Activated naive CD4-positive, alpha-beta T cell treated with anti-CD3 and anti-CD28 coated beads, Interleukin-2, amount 10 ng/mL, durations not matched to agents 7 days and 5 days (primary cell): Measurements from ENCODE around the gene GNPTAB.
A peak's percentile ranks its signal among the peaks of the same experiment; 100 is the strongest.
"Not testable (repeated sequence)": the region's sequence is repeated elsewhere in the genome, so short reads cannot be mapped to it uniquely, and the experiment has no call there.

ENCODE experiments used
- CTCF ChIA-PET: fragments of 350-600 bp; sonication (Branson Sonifier 250); formaldehyde crosslinking; loops from one replicate; lab custom pipeline; 2021; ENCODE audit warnings: antibody characterized with exemption; lab: Charles Lee
- DNase-seq: peaks from one replicate; pipeline ENCODE4 v3.0.0-alpha.2; 2020
- H3K27ac Mint-ChIP-seq: one replicate; pipeline ENCODE4 v1.8.0; 2021; ENCODE audit warnings: mild to moderate bottlenecking, moderate library complexity, mixed read lengths
- H3K27me3 Mint-ChIP-seq: one replicate; pipeline ENCODE4 v1.8.0; 2021; ENCODE audit warnings: mild to moderate bottlenecking, mixed read lengths
- H3K36me3 Mint-ChIP-seq: one replicate; pipeline ENCODE4 v1.8.0; 2021; ENCODE audit warnings: mixed read lengths
- H3K4me1 Mint-ChIP-seq: one replicate; pipeline ENCODE4 v1.8.0; 2021; ENCODE audit warnings: mixed read lengths
- H3K4me3 Mint-ChIP-seq: one replicate; pipeline ENCODE4 v1.8.0; 2021; ENCODE audit warnings: mild to moderate bottlenecking, moderate library complexity, mixed read lengths
- H3K9me3 Mint-ChIP-seq: one replicate; pipeline ENCODE4 v1.8.0; 2021; ENCODE audit warnings: mixed read lengths

The GNPTAB gene

GRCh38 chr12:101838628-101839323 is 8.0 kb upstream of the GNPTAB start:
- Mint-ChIP-seq H3K4me1 (peaks cover 19% of the 10 kb centered on the region), H3K27me3 (peaks cover 11% of the 10 kb centered on the region), H3K4me3 (no peak overlapping the region), H3K27ac (peak overlapping the region; percentile 45), H3K9me3 (no peaks in the 10 kb centered on the region), H3K36me3 (no peaks in the 10 kb centered on the region)
- DNase-seq, result peak; percentile 28
- CTCF ChIA-PET, result interaction anchor here (0.6 to 5.2 kb wide), 15 partner anchors 8 to 978 kb away, joined by 3 to 75 read pairs (median 5); partner anchors contain the start of gene GNPTAB

DNA sequence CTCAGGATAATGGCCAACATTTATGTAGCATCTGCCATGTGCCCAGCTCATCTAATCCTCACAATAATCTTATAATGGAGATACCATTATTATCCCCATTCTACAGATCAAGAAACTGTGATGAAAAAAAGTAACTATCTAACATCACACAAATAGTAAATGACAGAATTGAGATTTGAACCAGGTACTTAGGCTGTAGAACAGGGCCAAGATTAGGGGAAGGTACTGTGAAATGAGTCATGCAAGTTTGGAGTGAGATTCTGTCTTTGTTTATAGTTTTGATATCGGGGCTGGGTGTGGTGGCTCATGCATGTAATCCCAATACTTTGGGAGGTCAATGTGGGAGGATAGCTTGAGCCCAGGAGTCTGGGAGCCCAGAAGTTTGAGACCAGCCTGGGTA is 1.3 kb upstream of the GNPTAB start:
- Mint-ChIP-seq H3K36me3 (peaks cover 14% of the 10 kb centered on the region), H3K27ac (no peak overlapping the region), H3K4me1 (peaks cover 38% of the 10 kb centered on the region), H3K9me3 (no peaks in the 10 kb centered on the region), H3K4me3 (no peak overlapping the region), H3K27me3 (no peaks in the 10 kb centered on the region)
- no peak for DNase-seq
- CTCF ChIA-PET, result interaction anchor here (1.2 to 13.6 kb wide), 6 partner anchors 8 to 417 kb away, joined by 3 to 151 read pairs (median 18); no protein-coding TSS in a partner anchor

- H3K4me1 Mint-ChIP-seq, result peaks cover 57% of the 10 kb centered on the region
- CTCF ChIA-PET, result interaction anchor here (1.0 to 13.6 kb wide), 14 partner anchors 7 to 415 kb away, joined by 3 to 151 read pairs (median 9); no protein-coding TSS in a partner anchor
- no peaks in the 10 kb centered on the region for H3K9me3 Mint-ChIP-seq
These were observed 956 bp downstream of the GNPTAB start for GRCh38 chr12:101829639-101830366.

GRCh38 chr12:101828463-101829196 is 2.1 kb downstream of the GNPTAB start:
- CTCF ChIA-PET, result interaction anchor here (0.9 to 13.6 kb wide), 8 partner anchors 13 to 131 kb away, joined by 3 to 151 read pairs (median 6); partner anchors contain the start of gene CHPT1

More at GRCh38 chr12:101829639-101830366, 956 bp downstream of the GNPTAB start:
- Mint-ChIP-seq H3K36me3 (peaks cover 17% of the 10 kb centered on the region), H3K27me3 (no peaks in the 10 kb centered on the region), H3K27ac (peak overlapping the region; percentile 93), H3K4me3 (peak overlapping the region; percentile 100)
- DNase-seq, result no peak

DNA sequence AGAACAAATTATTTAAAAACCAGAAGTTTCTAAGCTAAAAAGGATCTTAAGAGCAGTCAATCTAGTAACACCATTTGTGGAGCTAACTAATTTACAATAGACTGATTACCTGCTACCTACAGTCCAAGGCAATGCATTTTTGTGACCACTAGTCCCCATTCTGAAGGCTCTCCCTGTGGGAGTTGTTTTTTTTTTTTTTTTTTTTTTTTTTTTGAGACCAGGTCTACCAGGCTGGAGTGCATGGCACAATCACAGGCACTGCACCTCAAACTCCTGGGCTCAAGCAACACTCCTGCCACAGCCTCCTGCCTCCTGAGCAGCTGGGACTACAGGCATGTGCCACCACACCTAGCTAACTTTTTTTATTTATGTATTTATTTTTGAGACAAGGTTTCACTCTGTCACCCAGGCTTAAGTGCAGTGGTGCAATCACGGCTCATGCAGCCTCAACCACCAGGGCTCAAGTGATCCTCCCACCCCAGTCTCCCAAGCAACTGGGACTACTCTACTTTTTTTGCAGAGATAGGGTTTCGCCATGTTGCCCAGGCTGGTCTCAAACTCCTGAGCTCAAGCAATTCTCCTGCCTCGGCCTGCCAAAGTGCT is 3.9 kb downstream of the GNPTAB start:
- Mint-ChIP-seq H3K9me3 (no peaks in the 10 kb centered on the region), H3K4me3 (no peak overlapping the region), H3K27me3 (no peaks in the 10 kb centered on the region), H3K4me1 (peaks cover 83% of the 10 kb centered on the region), H3K36me3 (peaks cover 20% of the 10 kb centered on the region), H3K27ac (no peak overlapping the region)
- CTCF ChIA-PET, result interaction anchor here (1.1 to 13.6 kb wide), 4 partner anchors 33 to 56 kb away, joined by 3 to 151 read pairs (median 35); no protein-coding TSS in a partner anchor
- no peak for DNase-seq

More at GRCh38 chr12:101828463-101829196, 2.1 kb downstream of the GNPTAB start:
- H3K4me3 Mint-ChIP-seq, result peak overlapping the region; percentile 100
- H3K9me3 Mint-ChIP-seq, result no peaks in the 10 kb centered on the region
- peaks cover 68% of the 10 kb centered on the region for H3K4me1 Mint-ChIP-seq
- peaks cover 17% of the 10 kb centered on the region for H3K36me3 Mint-ChIP-seq
- DNase-seq, result no peak
- no peaks in the 10 kb centered on the region for H3K27me3 Mint-ChIP-seq
- H3K27ac Mint-ChIP-seq, result peak overlapping the region; percentile 58

- Mint-ChIP-seq H3K4me3 (no peak overlapping the region), H3K27ac (peak overlapping the region; percentile 67), H3K4me1 (peaks cover 89% of the 10 kb centered on the region), H3K36me3 (peaks cover 33% of the 10 kb centered on the region), H3K9me3 (no peaks in the 10 kb centered on the region), H3K27me3 (no peaks in the 10 kb centered on the region)
- DNase-seq, result no peak
- CTCF ChIA-PET, result interaction anchor here (1.8 to 13.6 kb wide), 3 partner anchors 15 to 54 kb away, joined by 11 to 151 read pairs (median 25); no protein-coding TSS in a partner anchor
These were observed 5.9 kb downstream of the GNPTAB start for GRCh38 chr12:101824831-101825230.

DNA sequence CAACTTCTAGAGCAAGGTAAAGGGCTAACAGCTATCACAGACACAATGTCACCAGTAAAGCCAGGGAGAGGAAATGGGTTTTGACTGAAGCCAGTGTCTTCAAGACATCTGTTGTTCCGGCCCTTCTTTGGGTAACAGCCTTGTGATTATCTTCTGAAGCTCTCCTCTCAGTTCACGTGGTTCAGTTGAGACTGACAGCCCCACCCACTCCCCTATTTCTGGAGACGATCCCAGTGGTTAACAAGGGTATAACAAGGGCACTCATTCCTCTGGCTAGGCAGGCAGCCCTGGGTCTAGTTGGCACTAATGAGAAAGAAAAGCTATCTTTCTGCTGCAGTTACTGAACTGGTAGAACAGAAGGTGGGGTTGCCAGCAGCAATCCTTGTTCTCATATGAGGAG is 6.9 kb downstream of the GNPTAB start:
- DNase-seq, result peak; percentile 84
- H3K27ac Mint-ChIP-seq, result peak overlapping the region; percentile 86
- H3K27me3 Mint-ChIP-seq, result no peaks in the 10 kb centered on the region
- CTCF ChIA-PET, result interaction anchor here (0.5 to 13.6 kb wide), 9 partner anchors 15 to 85 kb away, joined by 3 to 151 read pairs (median 5); partner anchors contain the start of gene SYCP3
- peak overlapping the region; percentile 22 for H3K4me3 Mint-ChIP-seq
- peaks cover 87% of the 10 kb centered on the region for H3K4me1 Mint-ChIP-seq
- H3K9me3 Mint-ChIP-seq, result peaks cover 6% of the 10 kb centered on the region
- peaks cover 38% of the 10 kb centered on the region for H3K36me3 Mint-ChIP-seq

GRCh38 chr12:101823039-101823438 is 7.7 kb downstream of the GNPTAB start:
- Mint-ChIP-seq H3K27ac (peak overlapping the region; percentile 86), H3K4me3 (no peak overlapping the region), H3K4me1 (peaks cover 78% of the 10 kb centered on the region), H3K36me3 (peaks cover 35% of the 10 kb centered on the region), H3K27me3 (no peaks in the 10 kb centered on the region), H3K9me3 (peaks cover 7% of the 10 kb centered on the region)
- CTCF ChIA-PET, result interaction anchor here (0.6 to 13.6 kb wide), 5 partner anchors 8 to 141 kb away, joined by 3 to 151 read pairs (median 5); partner anchors contain the start of gene GNPTAB
- DNase-seq, result no peak

DNA sequence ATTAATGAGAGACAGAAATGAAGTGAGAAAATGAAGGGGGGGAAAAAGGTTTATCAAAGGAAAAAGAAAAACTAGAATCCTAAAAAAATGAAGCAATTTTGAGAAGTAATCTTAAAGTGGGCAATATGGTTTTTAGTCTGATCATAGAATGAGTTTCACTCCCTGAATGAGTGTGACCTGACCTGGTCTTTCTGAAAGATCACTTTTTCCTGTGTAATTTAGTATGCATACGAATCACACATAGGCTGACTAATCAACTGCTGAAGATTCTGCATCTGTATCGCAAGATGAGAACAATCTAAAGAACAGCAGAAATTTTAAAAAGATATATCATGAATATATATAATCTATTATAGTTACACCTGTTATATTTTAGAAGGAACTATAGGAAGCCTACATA is 11.3 kb downstream of the GNPTAB start:
- no peak for DNase-seq
- Mint-ChIP-seq H3K9me3 (peaks cover 10% of the 10 kb centered on the region), H3K4me3 (no peak overlapping the region), H3K36me3 (peaks cover 29% of the 10 kb centered on the region), H3K27me3 (no peaks in the 10 kb centered on the region), H3K27ac (no peak overlapping the region), H3K4me1 (peaks cover 52% of the 10 kb centered on the region)
- CTCF ChIA-PET, result interaction anchor here (0.9 to 2.3 kb wide), 2 partner anchors 11 to 27 kb away, joined by 3 to 9 read pairs; partner anchors contain the start of gene GNPTAB

DNA sequence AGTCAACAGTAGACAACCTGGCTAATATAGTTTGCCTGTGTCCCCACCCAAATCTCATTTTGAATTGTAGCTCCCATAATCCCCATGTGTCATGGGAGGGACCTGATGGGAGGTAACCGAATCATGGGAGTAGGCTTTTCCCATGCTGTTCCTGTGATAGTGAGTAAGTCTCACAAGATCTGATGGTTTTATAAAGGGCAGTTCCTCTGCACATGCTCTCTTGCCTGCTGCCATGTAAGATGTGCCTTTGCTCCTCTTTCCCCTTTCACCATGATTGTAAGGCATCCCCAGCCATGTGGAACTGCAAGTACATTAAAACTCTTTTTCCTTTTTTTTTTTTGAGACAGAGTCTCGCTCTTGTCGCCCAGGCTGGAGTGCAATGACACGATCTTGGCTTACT is 12.1 kb downstream of the GNPTAB start:
- Mint-ChIP-seq H3K36me3 (peaks cover 29% of the 10 kb centered on the region), H3K9me3 (peaks cover 10% of the 10 kb centered on the region), H3K4me1 (peaks cover 44% of the 10 kb centered on the region)
- CTCF ChIA-PET, result interaction anchor here (1.2 kb wide), 1 partner anchor 13 kb away, joined by 3 read pairs; no protein-coding TSS in a partner anchor
- H3K4me3 Mint-ChIP-seq, DNase-seq, H3K27ac Mint-ChIP-seq, H3K27me3 Mint-ChIP-seq: not testable (repeated sequence)

DNA sequence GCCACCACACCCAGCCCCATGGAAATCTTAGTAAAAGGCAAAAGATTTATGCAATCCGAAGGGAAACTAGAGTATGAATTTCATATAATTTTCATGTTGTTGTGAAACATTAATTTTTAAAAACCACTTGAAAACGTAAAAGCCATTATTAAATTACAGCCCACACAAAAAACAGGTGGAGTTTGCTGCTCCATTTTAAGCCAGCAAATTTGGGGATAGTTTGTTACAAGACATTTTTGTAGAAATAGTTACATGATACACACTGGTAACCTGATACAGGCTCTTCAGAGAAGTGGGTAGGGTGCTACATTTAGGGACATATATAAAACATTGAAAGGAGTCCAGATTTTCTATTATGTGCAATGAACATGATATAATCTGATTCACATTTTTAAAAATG is 17.6 kb downstream of the GNPTAB start:
- no peaks in the 10 kb centered on the region for H3K27me3 Mint-ChIP-seq
- no peak overlapping the region for H3K4me3 Mint-ChIP-seq
- peaks cover 4% of the 10 kb centered on the region for H3K9me3 Mint-ChIP-seq
- peaks cover 21% of the 10 kb centered on the region for H3K4me1 Mint-ChIP-seq
- DNase-seq, result no peak
- no peak overlapping the region for H3K27ac Mint-ChIP-seq
- CTCF ChIA-PET, result no interaction called here
- peaks cover 18% of the 10 kb centered on the region for H3K36me3 Mint-ChIP-seq

DNA sequence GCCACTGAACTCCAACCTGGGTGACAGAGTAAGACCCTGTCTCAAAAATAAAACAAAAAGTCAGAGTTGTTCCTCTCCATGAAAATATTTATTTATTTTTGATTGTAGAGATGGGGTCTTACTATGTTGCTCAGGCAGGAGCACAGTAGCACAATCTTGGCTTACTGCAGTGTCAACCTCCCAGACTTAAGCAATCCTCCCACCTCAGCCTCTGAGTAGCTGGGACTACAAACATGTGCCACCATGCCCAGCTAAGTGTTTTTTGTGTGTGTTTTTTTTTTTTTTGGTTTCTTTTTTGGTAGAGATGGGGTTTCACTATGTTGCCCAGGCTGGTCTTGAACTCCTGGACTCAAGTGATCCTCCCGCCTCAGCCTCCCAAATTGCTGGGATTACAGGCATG is 18.0 kb downstream of the GNPTAB start:
- Mint-ChIP-seq H3K36me3 (peaks cover 22% of the 10 kb centered on the region), H3K4me1 (peaks cover 21% of the 10 kb centered on the region)
- DNase-seq, H3K27ac Mint-ChIP-seq, H3K9me3 Mint-ChIP-seq, CTCF ChIA-PET, H3K27me3 Mint-ChIP-seq, H3K4me3 Mint-ChIP-seq: not testable (repeated sequence)

DNA sequence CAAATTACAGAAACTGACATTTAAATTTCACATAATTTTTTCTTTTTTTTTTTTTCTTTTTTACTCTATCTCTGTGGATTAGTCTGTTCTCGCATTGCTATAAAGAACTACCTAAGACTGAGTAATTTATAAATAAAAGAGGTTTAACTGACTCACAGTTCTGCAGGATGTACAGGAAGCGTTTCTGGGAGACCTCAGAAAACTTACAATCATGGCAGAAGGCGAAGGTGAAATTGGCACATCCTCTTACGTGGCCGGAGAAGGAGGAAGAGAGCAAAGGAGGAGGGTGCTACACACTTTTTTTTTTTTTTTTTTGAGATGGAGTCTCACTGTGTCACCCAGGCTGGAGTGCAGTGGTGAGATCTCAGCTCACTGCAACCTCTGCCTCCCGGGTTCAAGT is 19.4 kb downstream of the GNPTAB start:
- H3K27ac Mint-ChIP-seq, DNase-seq, H3K4me3 Mint-ChIP-seq, H3K9me3 Mint-ChIP-seq, CTCF ChIA-PET, H3K27me3 Mint-ChIP-seq: not testable (repeated sequence)
- peaks cover 22% of the 10 kb centered on the region for H3K4me1 Mint-ChIP-seq
- peaks cover 19% of the 10 kb centered on the region for H3K36me3 Mint-ChIP-seq
